ENCODE data around the gene CDK3. TPM values are rescaled to one million over a fixed set of nuclear protein-coding genes. Genes with fewer than 3 reads are reported as not detected.

CDK3 gene
- total and polyA plus RNA-seq, 2 donors (not counting 3 experiments of a cell fraction or from before 2014, with no cell fraction given), result 8.5 to 8.7 TPM

DNA sequence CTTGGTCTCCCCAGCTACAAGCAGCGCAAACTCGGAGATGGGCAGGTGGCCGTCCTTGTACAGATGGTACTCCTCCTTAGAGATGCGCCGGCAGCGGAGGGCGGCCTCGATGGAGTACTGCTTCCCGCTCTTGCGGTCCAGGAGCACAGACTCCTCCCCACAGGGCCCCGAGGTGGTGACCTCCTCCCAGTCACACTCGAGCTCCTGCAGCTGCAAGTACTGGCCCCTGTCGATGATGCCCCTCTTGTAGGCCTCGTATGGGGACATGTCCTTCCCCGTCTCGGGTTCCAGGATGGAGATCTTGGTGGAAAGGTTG is 7.2 kb downstream of the CDK3 start:
- no TSS peak for BruUV-seq (replicated peaks)
- Histone ChIP-seq H3K4me1 (ENCODE audit: control insufficient read depth, extremely low read depth, insufficient read depth, low read length) (no peaks in the 10 kb centered on the region), H3K27me3 (ENCODE audit: control insufficient read depth in 2 of 2, insufficient read depth in 2 of 2, low read length in 2 of 2) (no peaks in the 10 kb centered on the region), H3K36me3 (ENCODE audit: control insufficient read depth in 2 of 2, extremely low read depth in 1 of 2, insufficient read depth in 2 of 2, low read length in 2 of 2) (no peaks in the 10 kb centered on the region), H2AFZ (ENCODE audit: low read depth, low read length) (no peak overlapping the region), H3K4me3 (replicated peaks in 1 of 3; ENCODE audit: insufficient read depth in 1 of 3, low read depth in 1 of 3, low read length in 3 of 3) (no peak overlapping the region), H3K27ac (ENCODE audit: insufficient read depth, low read depth, low read length) (no peak overlapping the region), H3K4me2 (ENCODE audit: insufficient read depth, low read length) (no peak overlapping the region), H4K20me1 (replicated peaks; ENCODE audit: control insufficient read depth, extremely low read depth, insufficient read depth, low read length) (no peaks in the 10 kb centered on the region), H3K79me2 (ENCODE audit: control insufficient read depth, insufficient read depth, low read length) (no peaks in the 10 kb centered on the region), H3K9ac (replicated peaks; ENCODE audit: extremely low read depth, insufficient read depth, low read length) (no peak overlapping the region), H3K9me3 (replicated peaks; ENCODE audit: control insufficient read depth, insufficient read depth, low read length) (no peaks in the 10 kb centered on the region), H3K9me1 (replicated peaks; ENCODE audit: control insufficient read depth, extremely low read depth, insufficient read depth, low read length) (no peaks in the 10 kb centered on the region)
- TF ChIP-seq, protein P1, sequence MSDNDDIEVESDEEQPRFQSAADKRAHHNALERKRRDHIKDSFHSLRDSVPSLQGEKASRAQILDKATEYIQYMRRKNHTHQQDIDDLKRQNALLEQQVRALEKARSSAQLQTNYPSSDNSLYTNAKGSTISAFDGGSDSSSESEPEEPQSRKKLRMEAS (IDR thresholded peaks at IDR 0.05; ENCODE audit: insufficient read depth, insufficient read length), result no peak
- no peak for TF ChIP-seq MYC (IDR thresholded peaks at IDR 0.05; ENCODE audit: low read depth, low read length)
- TF ChIP-seq, protein P2, sequence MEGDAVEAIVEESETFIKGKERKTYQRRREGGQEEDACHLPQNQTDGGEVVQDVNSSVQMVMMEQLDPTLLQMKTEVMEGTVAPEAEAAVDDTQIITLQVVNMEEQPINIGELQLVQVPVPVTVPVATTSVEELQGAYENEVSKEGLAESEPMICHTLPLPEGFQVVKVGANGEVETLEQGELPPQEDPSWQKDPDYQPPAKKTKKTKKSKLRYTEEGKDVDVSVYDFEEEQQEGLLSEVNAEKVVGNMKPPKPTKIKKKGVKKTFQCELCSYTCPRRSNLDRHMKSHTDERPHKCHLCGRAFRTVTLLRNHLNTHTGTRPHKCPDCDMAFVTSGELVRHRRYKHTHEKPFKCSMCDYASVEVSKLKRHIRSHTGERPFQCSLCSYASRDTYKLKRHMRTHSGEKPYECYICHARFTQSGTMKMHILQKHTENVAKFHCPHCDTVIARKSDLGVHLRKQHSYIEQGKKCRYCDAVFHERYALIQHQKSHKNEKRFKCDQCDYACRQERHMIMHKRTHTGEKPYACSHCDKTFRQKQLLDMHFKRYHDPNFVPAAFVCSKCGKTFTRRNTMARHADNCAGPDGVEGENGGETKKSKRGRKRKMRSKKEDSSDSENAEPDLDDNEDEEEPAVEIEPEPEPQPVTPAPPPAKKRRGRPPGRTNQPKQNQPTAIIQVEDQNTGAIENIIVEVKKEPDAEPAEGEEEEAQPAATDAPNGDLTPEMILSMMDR (IDR thresholded peaks at IDR 0.05; ENCODE audit: extremely low read depth in 1 of 2, insufficient read depth in 1 of 2, low read depth in 1 of 2, low read length in 2 of 2), result no peak
- TF ChIP-seq EZH2 (IDR thresholded peaks at IDR 0.05; ENCODE audit: borderline replicate concordance, low read depth, low read length, severe bottlenecking), result no peak
- dilution Hi-C loops (cut with MboI; ENCODE audit: extremely low pct_ligation_motif_present, low sequenced_read_pairs) (no loop called here), intact Hi-C loops (cut with micrococcal nuclease) (loop anchor here (10.0 kb wide), 1 partner anchor 233 kb away; a partner anchor contains a TSS)
- CTCF ChIA-PET, result interaction anchor here (1.1 to 4.6 kb wide), 4 partner anchors 9 to 109 kb away, joined by 3 to 35 read pairs (median 10); partner anchors contain the start of genes CDK3, FBF1 and MRPL38
- DNase-seq (ENCODE audit: low read depth, low spot score) (no peak), FAIRE-seq (no peak)
- POLR2A ChIA-PET, result no interaction called here

DNA sequence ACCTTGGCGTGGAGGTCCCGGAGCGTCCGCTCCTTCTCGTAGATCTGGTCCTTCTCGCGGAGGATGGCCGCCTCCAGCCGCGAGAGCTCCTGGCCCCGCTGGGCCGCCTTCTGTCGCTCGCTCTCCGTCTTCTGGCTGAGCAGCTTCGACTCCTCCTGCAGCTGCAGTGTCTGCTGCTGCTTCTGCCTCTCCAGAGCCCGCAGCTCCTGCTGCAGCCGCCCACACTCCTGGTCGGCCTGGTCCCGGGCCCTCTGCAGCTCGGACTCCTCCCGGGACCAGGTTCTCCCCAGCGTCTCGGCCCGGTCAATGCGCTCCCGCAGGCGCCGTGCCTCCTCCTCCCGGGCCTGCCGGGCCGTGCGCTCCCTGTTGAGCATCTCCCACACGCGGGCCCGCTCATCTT is 7.6 kb downstream of the CDK3 start:
- TF ChIP-seq JUN (IDR thresholded peaks at IDR 0.05; ENCODE audit: borderline replicate concordance, insufficient read depth, insufficient read length, low read depth) (no peak), GATA2 (IDR thresholded peaks at IDR 0.05; ENCODE audit: insufficient read depth, insufficient read length, low read depth, low read length) (no peak), POLR2AphosphoS5 (IDR thresholded peaks at IDR 0.05; ENCODE audit: insufficient read depth, low read depth, low read length) (no peak), MYC (IDR thresholded peaks at IDR 0.05; ENCODE audit: low read depth, low read length) (no peak), EZH2 (IDR thresholded peaks at IDR 0.05; ENCODE audit: borderline replicate concordance, low read depth, low read length, severe bottlenecking) (no peak), FOS (IDR thresholded peaks at IDR 0.05; ENCODE audit: borderline replicate concordance, insufficient read depth, low read length) (no peak), POLR2A (IDR thresholded peaks at IDR 0.05; ENCODE audit: low read depth, low read length) (no peak)
- TF ChIP-seq, protein P1 (IDR thresholded peaks at IDR 0.05; ENCODE audit: insufficient read depth, insufficient read length), result no peak
- TF ChIP-seq, protein P2 (IDR thresholded peaks at IDR 0.05; ENCODE audit: extremely low read depth in 1 of 2, insufficient read depth in 1 of 2, low read depth in 1 of 2, low read length in 2 of 2), result no peak
- ChIA-PET POLR2A (no interaction called here), CTCF (interaction anchor here (1.0 to 4.6 kb wide), 4 partner anchors 9 to 103 kb away, joined by 3 to 35 read pairs (median 13); partner anchors contain the start of genes CDK3 and MRPL38)
- dilution Hi-C loops (cut with MboI; ENCODE audit: extremely low pct_ligation_motif_present, low sequenced_read_pairs) (no loop called here), intact Hi-C loops (cut with micrococcal nuclease) (loop anchor here (10.0 kb wide), 1 partner anchor 233 kb away; a partner anchor contains a TSS)
- H3K9me1 ChIP-seq (replicated peaks; ENCODE audit: control insufficient read depth, extremely low read depth, insufficient read depth, low read length), result no peaks in the 10 kb centered on the region
- no peaks in the 10 kb centered on the region for H3K36me3 ChIP-seq (ENCODE audit: control insufficient read depth in 2 of 2, extremely low read depth in 1 of 2, insufficient read depth in 2 of 2, low read length in 2 of 2)
- H3K9me3 ChIP-seq (replicated peaks; ENCODE audit: control insufficient read depth, insufficient read depth, low read length), result no peaks in the 10 kb centered on the region
- H3K4me2 ChIP-seq (ENCODE audit: insufficient read depth, low read length), result no peak overlapping the region
- H3K27me3 ChIP-seq (ENCODE audit: control insufficient read depth in 2 of 2, insufficient read depth in 2 of 2, low read length in 2 of 2), result no peaks in the 10 kb centered on the region
- H3K27ac ChIP-seq (ENCODE audit: insufficient read depth, low read depth, low read length), result no peak overlapping the region
- H3K9ac ChIP-seq (replicated peaks; ENCODE audit: extremely low read depth, insufficient read depth, low read length), result no peak overlapping the region
- DNase-seq (ENCODE audit: low read depth, low spot score) (no peak), FAIRE-seq (no peak)
- H3K4me3 ChIP-seq (replicated peaks in 1 of 3; ENCODE audit: insufficient read depth in 1 of 3, low read depth in 1 of 3, low read length in 3 of 3), result no peak overlapping the region
- no peak overlapping the region for H2AFZ ChIP-seq (ENCODE audit: low read depth, low read length)
- H4K20me1 ChIP-seq (replicated peaks; ENCODE audit: control insufficient read depth, extremely low read depth, insufficient read depth, low read length), result no peaks in the 10 kb centered on the region
- H3K4me1 ChIP-seq (ENCODE audit: control insufficient read depth, extremely low read depth, insufficient read depth, low read length), result no peaks in the 10 kb centered on the region
- H3K79me2 ChIP-seq (ENCODE audit: control insufficient read depth, insufficient read depth, low read length), result no peaks in the 10 kb centered on the region
- no TSS peak for BruUV-seq (replicated peaks)
